Activated CD8-positive, alpha-beta T cell treated with anti-CD3 and anti-CD28 coated beads for 36 hours (primary cell): Measurements from ENCODE around the gene MAPK8IP3. TPM values are rescaled to one million over a fixed set of nuclear protein-coding genes. Genes with fewer than 3 reads are reported as not detected.

ENCODE experiments used
- ATAC-seq: fragments of 200-7000 bp; cut with Tn5 transposase; one replicate; pipeline ENCODE4 v1.10.0; 2021; ENCODE audit warnings: mild to moderate bottlenecking, moderate library complexity
- CTCF ChIA-PET: fragments of 350-600 bp; sonication (Branson Sonifier 250); formaldehyde crosslinking; loops from one replicate; lab custom pipeline; 2021; ENCODE audit warnings: antibody characterized with exemption; lab: Charles Lee
- POLR2A ChIA-PET: fragments of 350-600 bp; sonication (Branson Sonifier 250); formaldehyde crosslinking; loops from one replicate; lab custom pipeline; 2021; ENCODE audit warnings: antibody characterized with exemption; lab: Charles Lee
- DNase-seq: peaks from one replicate; pipeline ENCODE4 v3.0.0-alpha.2; 2020
- H3K27ac Mint-ChIP-seq: one replicate; pipeline ENCODE4 v1.8.0; 2021; ENCODE audit warnings: mild to moderate bottlenecking, mixed read lengths
- H3K27me3 Mint-ChIP-seq: one replicate; pipeline ENCODE4 v1.8.0; 2021; ENCODE audit warnings: mixed read lengths
- H3K36me3 Mint-ChIP-seq: one replicate; pipeline ENCODE4 v1.8.0; 2021; ENCODE audit warnings: low read depth, mixed read lengths
- H3K4me1 Mint-ChIP-seq: one replicate; pipeline ENCODE4 v1.8.0; 2021; ENCODE audit warnings: low read depth, mixed read lengths
- H3K4me3 Mint-ChIP-seq: one replicate; pipeline ENCODE4 v1.8.0; 2021; ENCODE audit warnings: mild to moderate bottlenecking, moderate library complexity, mixed read lengths
- H3K9me3 Mint-ChIP-seq: one replicate; pipeline ENCODE4 v1.8.0; 2021; ENCODE audit warnings: mixed read lengths
- CTCF ChIP-seq: fragments of 200-600 bp; IDR thresholded peaks from one replicate; pipeline ENCODE4 v1.8.0; 2022; ENCODE audit warnings: antibody characterized with exemption, mild to moderate bottlenecking
- intact Hi-C: fragments of 100-400 bp; cut with micrococcal nuclease; formaldehyde crosslinking; loops from one replicate; pipeline ENCODE4 v1.10.0; 2022
- total RNA-seq, 2 experiments: library from RNA; stranded (reverse); gene quantifications; one replicate each; pipeline ENCODE4 v1.2.3, GENCODE V29; 2021

MAPK8IP3 gene
- total RNA-seq, 2 experiments from 2014 or later: 58.4 to 65.1 TPM

- Mint-ChIP-seq H3K4me3 (no peak overlapping the region), H3K4me1 (peaks cover 12% of the 10 kb centered on the region), H3K9me3 (no peaks in the 10 kb centered on the region), H3K27me3 (no peaks in the 10 kb centered on the region), H3K27ac (no peak overlapping the region), H3K36me3 (peaks cover 7% of the 10 kb centered on the region)
- ATAC-seq: no peak
- ChIA-PET CTCF (no interaction called here), POLR2A (interaction anchor here (1.0 kb wide), 1 partner anchor 38 kb away, joined by 3 read pairs; the partner anchor contains the start of genes FAHD1 and HAGH)
- TF ChIP-seq CTCF: no peak
- DNase-seq: no peak
- intact Hi-C loops: no loop called here
Observed at GRCh38 chr16:1788708-1789100, 82.7 kb downstream of the MAPK8IP3 start.

- intact Hi-C loops: no loop called here
- no peaks in the 10 kb centered on the region for H3K9me3 Mint-ChIP-seq
- ChIA-PET CTCF (no interaction called here), POLR2A (interaction anchor here (1.0 to 1.5 kb wide), 2 partner anchors 16 to 17 kb away, joined by 3 to 4 read pairs; no protein-coding TSS in a partner anchor)
- DNase-seq: no peak
- no peak overlapping the region for H3K4me3 Mint-ChIP-seq
- TF ChIP-seq CTCF: no peak
- peaks cover 7% of the 10 kb centered on the region for H3K4me1 Mint-ChIP-seq
- H3K36me3 Mint-ChIP-seq: peaks cover 7% of the 10 kb centered on the region
- ATAC-seq: no peak
- no peaks in the 10 kb centered on the region for H3K27me3 Mint-ChIP-seq
- no peak overlapping the region for H3K27ac Mint-ChIP-seq
Observed at GRCh38 chr16:1789643-1790045, 83.6 kb downstream of the MAPK8IP3 start.

- CTCF ChIA-PET: no interaction called here
- intact Hi-C loops: no loop called here
- ATAC-seq: no peak
- DNase-seq: no peak
- TF ChIP-seq CTCF: no peak
- peaks cover 4% of the 10 kb centered on the region for H3K4me1 Mint-ChIP-seq
- no peaks in the 10 kb centered on the region for H3K9me3 Mint-ChIP-seq
- H3K36me3 Mint-ChIP-seq: peaks cover 5% of the 10 kb centered on the region
- no peaks in the 10 kb centered on the region for H3K27me3 Mint-ChIP-seq
- H3K27ac Mint-ChIP-seq: no peak overlapping the region
- no peak overlapping the region for H3K4me3 Mint-ChIP-seq
- POLR2A ChIA-PET: interaction anchor here (0.9 to 1.5 kb wide), 3 partner anchors 16 to 21 kb away, joined by 3 to 4 read pairs (median 3); no protein-coding TSS in a partner anchor
Observed at GRCh38 chr16:1790261-1790610, 84.2 kb downstream of the MAPK8IP3 start.

GRCh38 chr16:1790611-1791255 lies 84.7 kb downstream of the MAPK8IP3 start:
- CTCF ChIA-PET: no interaction called here
- no peak for TF ChIP-seq CTCF
- H3K27ac Mint-ChIP-seq: no peak overlapping the region
- intact Hi-C loops: no loop called here
- no peak for ATAC-seq
- DNase-seq: no peak
- H3K27me3 Mint-ChIP-seq: no peaks in the 10 kb centered on the region
- POLR2A ChIA-PET: interaction anchor here (0.9 to 1.5 kb wide), 2 partner anchors 17 to 20 kb away, joined by 3 to 4 read pairs; no protein-coding TSS in a partner anchor
- H3K9me3 Mint-ChIP-seq: no peaks in the 10 kb centered on the region
- H3K4me1 Mint-ChIP-seq: peaks cover under 1% of the 10 kb centered on the region
- H3K4me3 Mint-ChIP-seq: no peak overlapping the region
- H3K36me3 Mint-ChIP-seq: peaks cover 5% of the 10 kb centered on the region

GRCh38 chr16:1791256-1791942 lies 85.4 kb downstream of the MAPK8IP3 start:
- H3K4me3 Mint-ChIP-seq: no peak overlapping the region
- ATAC-seq (no peak), DNase-seq (no peak)
- H3K4me1 Mint-ChIP-seq: no peaks in the 10 kb centered on the region
- no peak for TF ChIP-seq CTCF
- H3K36me3 Mint-ChIP-seq: peaks cover 5% of the 10 kb centered on the region
- no peaks in the 10 kb centered on the region for H3K9me3 Mint-ChIP-seq
- ChIA-PET POLR2A (interaction anchor here (0.9 to 1.5 kb wide), 2 partner anchors 18 to 20 kb away, joined by 3 to 4 read pairs; no protein-coding TSS in a partner anchor), CTCF (no interaction called here)
- no peak overlapping the region for H3K27ac Mint-ChIP-seq
- no peaks in the 10 kb centered on the region for H3K27me3 Mint-ChIP-seq
- intact Hi-C loops: no loop called here
